ENCODE measurements around the gene FBXL20. TPM values are rescaled to one million over a fixed set of nuclear protein-coding genes. Genes with fewer than 3 reads are reported as not detected.

The FBXL20 gene
- total and polyA plus RNA-seq, 3 experiments from 2014 or later: 4.4 to 21.4 (median 20.9) TPM

GRCh38 chr17:39222151-39222550, 179.3 kb downstream of the FBXL20 start:
- no peaks in the 10 kb centered on the region for H3K36me3 Mint-ChIP-seq
- H3K4me3 Mint-ChIP-seq: no peak overlapping the region
- H3K4me1 Mint-ChIP-seq: peaks cover 6 to 21% (median 12%) of the 10 kb centered on the region in 3 donors
- DNase-seq: no peak
- H3K4me3 ChIP-seq (ENCODE audit: low read length): no peak overlapping the region
- POLR2A ChIA-PET: interaction anchor here (0.6 kb wide), 1 partner anchor 68 kb away, joined by 3 read pairs; no protein-coding TSS in a partner anchor
- H3K27me3 ChIP-seq (ENCODE audit: insufficient read depth, low read length, poor library complexity, severe bottlenecking): peaks cover 15% of the 10 kb centered on the region
- H3K27me3 Mint-ChIP-seq: peaks cover 23 to 27% of the 10 kb centered on the region in 2 donors
- H3K27ac ChIP-seq (ENCODE audit: low read depth, low read length): no peak overlapping the region
- no peaks in the 10 kb centered on the region for H3K36me3 ChIP-seq (ENCODE audit: insufficient read depth, low read length)
- H3K9me3 Mint-ChIP-seq: peaks cover 0 to 2% (median 0%) of the 10 kb centered on the region in 5 donors
- CTCF ChIA-PET: interaction anchor here (1.6 to 3.7 kb wide), 2 partner anchors 14 to 17 kb away, joined by 3 to 12 read pairs; no protein-coding TSS in a partner anchor
- no peaks in the 10 kb centered on the region for H3K9me3 ChIP-seq (ENCODE audit: low read length)
- peaks cover 4% of the 10 kb centered on the region for H3K4me1 ChIP-seq (ENCODE audit: insufficient read depth, low read length)
- H3K27ac Mint-ChIP-seq: peak overlapping the region in 1 of 8 donors; percentile 41

GRCh38 chr17:39221572-39221971, 179.9 kb downstream of the FBXL20 start:
- ChIA-PET POLR2A (interaction anchor here (0.6 kb wide), 1 partner anchor 67 kb away, joined by 3 read pairs; no protein-coding TSS in a partner anchor), CTCF (interaction anchor here (3.7 kb wide), 1 partner anchor 17 kb away, joined by 12 read pairs; no protein-coding TSS in a partner anchor)
- Mint-ChIP-seq H3K36me3 (no peaks in the 10 kb centered on the region), H3K27ac (no peak overlapping the region), H3K4me3 (no peak overlapping the region), H3K9me3 (peaks cover 0 to 2% (median 0%) of the 10 kb centered on the region in 5 donors), H3K27me3 (peaks cover 26 to 27% of the 10 kb centered on the region in 2 donors), H3K4me1 (peaks cover 6 to 21% (median 12%) of the 10 kb centered on the region in 3 donors)
- no peak for DNase-seq
- Histone ChIP-seq H3K27me3 (ENCODE audit: insufficient read depth, low read length, poor library complexity, severe bottlenecking) (peaks cover 11% of the 10 kb centered on the region), H3K9me3 (ENCODE audit: low read length) (no peaks in the 10 kb centered on the region), H3K27ac (ENCODE audit: low read depth, low read length) (no peak overlapping the region), H3K4me1 (ENCODE audit: insufficient read depth, low read length) (peaks cover 4% of the 10 kb centered on the region), H3K36me3 (ENCODE audit: insufficient read depth, low read length) (no peaks in the 10 kb centered on the region), H3K4me3 (ENCODE audit: low read length) (no peak overlapping the region)

- peaks cover 5% of the 10 kb centered on the region for H3K27me3 ChIP-seq (ENCODE audit: insufficient read depth, low read length, poor library complexity, severe bottlenecking)
- H3K4me1 ChIP-seq (ENCODE audit: insufficient read depth, low read length): no peaks in the 10 kb centered on the region
- H3K9me3 Mint-ChIP-seq: peaks cover 0 to 2% (median 0%) of the 10 kb centered on the region in 5 donors
- H3K36me3 ChIP-seq (ENCODE audit: insufficient read depth, low read length): no peaks in the 10 kb centered on the region
- H3K4me3 ChIP-seq (ENCODE audit: low read length): no peak overlapping the region
- H3K4me1 Mint-ChIP-seq: peaks cover 0 to 12% (median 5%) of the 10 kb centered on the region in 3 donors
- no peak overlapping the region for H3K27ac ChIP-seq (ENCODE audit: low read depth, low read length)
- ChIA-PET POLR2A (no interaction called here), CTCF (interaction anchor here (1.2 to 1.8 kb wide), 4 partner anchors 13 to 45 kb away, joined by 3 to 8 read pairs (median 4); no protein-coding TSS in a partner anchor)
- no peak overlapping the region for H3K4me3 Mint-ChIP-seq
- peaks cover 20 to 31% of the 10 kb centered on the region in 2 donors for H3K27me3 Mint-ChIP-seq
- no peak for DNase-seq
- no peak overlapping the region for H3K27ac Mint-ChIP-seq
- H3K36me3 Mint-ChIP-seq: no peaks in the 10 kb centered on the region
- no peaks in the 10 kb centered on the region for H3K9me3 ChIP-seq (ENCODE audit: low read length)
Measured at GRCh38 chr17:39219647-39220154, 181.7 kb downstream of the FBXL20 start.

- Mint-ChIP-seq H3K27me3 (peaks cover 16 to 28% of the 10 kb centered on the region in 2 donors), H3K4me1 (peaks cover 0 to 7% (median 3%) of the 10 kb centered on the region in 3 donors), H3K9me3 (peaks cover 0 to 2% (median 0%) of the 10 kb centered on the region in 5 donors), H3K36me3 (no peaks in the 10 kb centered on the region), H3K27ac (peak overlapping the region in 3 of 8 donors; percentile 18 to 91 (median 55)), H3K4me3 (peak overlapping the region in 1 of 7 donors; percentile 43)
- H3K9me3 ChIP-seq (ENCODE audit: low read length): no peaks in the 10 kb centered on the region
- no peaks in the 10 kb centered on the region for H3K4me1 ChIP-seq (ENCODE audit: insufficient read depth, low read length)
- ChIA-PET CTCF (interaction anchor here (1.2 to 1.8 kb wide), 4 partner anchors 13 to 44 kb away, joined by 3 to 8 read pairs (median 4); no protein-coding TSS in a partner anchor), POLR2A (no interaction called here)
- H3K27me3 ChIP-seq (ENCODE audit: insufficient read depth, low read length, poor library complexity, severe bottlenecking): peaks cover 2% of the 10 kb centered on the region
- H3K36me3 ChIP-seq (ENCODE audit: insufficient read depth, low read length): no peaks in the 10 kb centered on the region
- no peak for DNase-seq
- no peak overlapping the region for H3K4me3 ChIP-seq (ENCODE audit: low read length)
- H3K27ac ChIP-seq (ENCODE audit: low read depth, low read length): no peak overlapping the region
Measured at GRCh38 chr17:39218906-39219305, 182.5 kb downstream of the FBXL20 start.

- ChIA-PET POLR2A (interaction anchor here (0.5 to 0.8 kb wide), 2 partner anchors 9 to 611 kb away, joined by 3 to 4 read pairs; no protein-coding TSS in a partner anchor), CTCF (interaction anchor here (0.8 to 3.5 kb wide), 4 partner anchors 9 to 20 kb away, joined by 3 to 14 read pairs (median 6); no protein-coding TSS in a partner anchor)
- no peaks in the 10 kb centered on the region for H3K4me1 ChIP-seq (ENCODE audit: insufficient read depth, low read length)
- H3K9me3 Mint-ChIP-seq: peaks cover 0 to 2% (median 0%) of the 10 kb centered on the region in 5 donors
- no peaks in the 10 kb centered on the region for H3K9me3 ChIP-seq (ENCODE audit: low read length)
- H3K4me3 ChIP-seq (ENCODE audit: low read length): no peak overlapping the region
- DNase-seq: no peak
- H3K4me1 Mint-ChIP-seq: peaks cover 0 to 4% (median 0%) of the 10 kb centered on the region in 3 donors
- H3K27ac Mint-ChIP-seq: no peak overlapping the region
- H3K36me3 Mint-ChIP-seq: no peaks in the 10 kb centered on the region
- peaks cover 12 to 23% of the 10 kb centered on the region in 2 donors for H3K27me3 Mint-ChIP-seq
- peak overlapping the region in 5 of 7 donors; percentile 28 to 45 (median 40) for H3K4me3 Mint-ChIP-seq
- H3K27ac ChIP-seq (ENCODE audit: low read depth, low read length): no peak overlapping the region
- no peaks in the 10 kb centered on the region for H3K27me3 ChIP-seq (ENCODE audit: insufficient read depth, low read length, poor library complexity, severe bottlenecking)
- no peaks in the 10 kb centered on the region for H3K36me3 ChIP-seq (ENCODE audit: insufficient read depth, low read length)
Measured at GRCh38 chr17:39217734-39218369, 183.6 kb downstream of the FBXL20 start.

- Histone ChIP-seq H3K27ac (ENCODE audit: low read depth, low read length) (no peak overlapping the region), H3K9me3 (ENCODE audit: low read length) (no peaks in the 10 kb centered on the region), H3K27me3 (ENCODE audit: insufficient read depth, low read length, poor library complexity, severe bottlenecking) (peaks cover 4% of the 10 kb centered on the region), H3K4me3 (ENCODE audit: low read length) (no peak overlapping the region), H3K4me1 (ENCODE audit: insufficient read depth, low read length) (peaks cover 15% of the 10 kb centered on the region), H3K36me3 (ENCODE audit: insufficient read depth, low read length) (no peaks in the 10 kb centered on the region)
- DNase-seq: no peak
- H3K4me3 Mint-ChIP-seq: no peak overlapping the region
- H3K36me3 Mint-ChIP-seq: no peaks in the 10 kb centered on the region
- no peaks in the 10 kb centered on the region for H3K9me3 Mint-ChIP-seq
- H3K27ac Mint-ChIP-seq: no peak overlapping the region
- POLR2A ChIA-PET: no interaction called here
- peaks cover 2 to 25% of the 10 kb centered on the region in 2 donors for H3K27me3 Mint-ChIP-seq
- CTCF ChIA-PET: interaction anchor here (1.8 to 1.9 kb wide), 2 partner anchors 18 kb away, joined by 5 to 7 read pairs; no protein-coding TSS in a partner anchor
- H3K4me1 Mint-ChIP-seq: peaks cover 6 to 23% (median 12%) of the 10 kb centered on the region in 3 donors
Measured at GRCh38 chr17:39213852-39214251, 187.6 kb downstream of the FBXL20 start.

- Histone ChIP-seq H3K4me1 (ENCODE audit: insufficient read depth, low read length) (peaks cover 20% of the 10 kb centered on the region), H3K9me3 (ENCODE audit: low read length) (no peaks in the 10 kb centered on the region), H3K36me3 (ENCODE audit: insufficient read depth, low read length) (no peaks in the 10 kb centered on the region), H3K27me3 (ENCODE audit: insufficient read depth, low read length, poor library complexity, severe bottlenecking) (peaks cover 4% of the 10 kb centered on the region), H3K27ac (ENCODE audit: low read depth, low read length) (no peak overlapping the region), H3K4me3 (ENCODE audit: low read length) (no peak overlapping the region)
- Mint-ChIP-seq H3K4me3 (peak overlapping the region in 1 of 7 donors; percentile 43), H3K9me3 (no peaks in the 10 kb centered on the region), H3K27ac (peak overlapping the region in 3 of 8 donors; percentile 8 to 83 (median 66)), H3K27me3 (peaks cover 2 to 25% of the 10 kb centered on the region in 2 donors), H3K36me3 (no peaks in the 10 kb centered on the region), H3K4me1 (peaks cover 6 to 28% (median 16%) of the 10 kb centered on the region in 3 donors)
- POLR2A ChIA-PET: no interaction called here
- no peak for DNase-seq
- CTCF ChIA-PET: interaction anchor here (1.3 to 1.8 kb wide), 2 partner anchors 19 to 31 kb away, joined by 3 to 7 read pairs; no protein-coding TSS in a partner anchor
Measured at GRCh38 chr17:39212841-39213480, 188.5 kb downstream of the FBXL20 start.
